Natural killer cell (primary cell): ENCODE data around the gene CAB39. TPM values are rescaled to one million over a fixed set of nuclear protein-coding genes. Genes with fewer than 3 reads are reported as not detected.

Experiments used
- ATAC-seq, 3 donors: fragments of 150-1000 bp in 2 of 3; fragments of 200-7000 bp in 1 of 3; cut with Tn5 transposase; 1 replicate in 1 of 3; 2 replicates in 2 of 3; pipeline ENCODE4 v1.10.0; 2021; ENCODE audit warnings: mild to moderate bottlenecking in 2 of 3, moderate library complexity in 2 of 3
- DNase-seq, 2 donors: peaks; one replicate each; pipeline versions ENCODE4 v3.0.0 to v3.0.0-alpha.2; 2013 to 2021; ENCODE audit warnings: mixed read lengths in 1 of 2
- H3K27ac ChIP-seq: one replicate; pipeline ENCODE4 v1.5.1; 2013; ENCODE audit warnings: mild to moderate bottlenecking, low read length
- H3K27me3 ChIP-seq: one replicate; pipeline ENCODE4 v1.6.1; 2013; ENCODE audit warnings: low read length; ENCODE audit not compliant: control insufficient read depth, insufficient read depth
- H3K36me3 ChIP-seq: one replicate; pipeline ENCODE4 v1.6.1; 2013; ENCODE audit warnings: low read length; ENCODE audit not compliant: control insufficient read depth, insufficient read depth
- H3K4me1 ChIP-seq: one replicate; pipeline ENCODE4 v1.6.1; 2013; ENCODE audit warnings: low read length; ENCODE audit not compliant: control insufficient read depth, insufficient read depth
- H3K4me3 ChIP-seq: one replicate; pipeline ENCODE4 v1.5.1; 2013; ENCODE audit warnings: low read length
- H3K9me3 ChIP-seq: one replicate; pipeline ENCODE4 v1.6.1; 2013; ENCODE audit warnings: low read length; ENCODE audit not compliant: control insufficient read depth, insufficient read depth
- H3K27ac Mint-ChIP-seq, 2 donors: one replicate each; pipeline ENCODE4 v1.8.0; 2022; ENCODE audit warnings: mild to moderate bottlenecking in 2 of 2, mixed read lengths in 2 of 2, moderate library complexity in 1 of 2
- H3K27me3 Mint-ChIP-seq, 2 donors: one replicate each; pipeline ENCODE4 v1.8.0; 2022; ENCODE audit warnings: low read depth in 2 of 2, mixed read lengths in 2 of 2
- H3K36me3 Mint-ChIP-seq: one replicate; pipeline ENCODE4 v1.8.0; 2022; ENCODE audit warnings: mixed read lengths
- H3K4me1 Mint-ChIP-seq, 2 donors: one replicate each; pipeline ENCODE4 v1.8.0; 2022; ENCODE audit warnings: mixed read lengths in 2 of 2
- H3K4me3 Mint-ChIP-seq: one replicate; pipeline ENCODE4 v1.8.0; 2022; ENCODE audit warnings: mild to moderate bottlenecking, moderate library complexity, mixed read lengths
- H3K9me3 Mint-ChIP-seq, 2 donors: one replicate each; pipeline ENCODE4 v1.8.0; 2022; ENCODE audit warnings: mixed read lengths in 2 of 2
- WGBS: methylation state at CpG from one replicate; pipeline ENCODE4 v1.1.7; 2013; ENCODE audit warnings: missing lambda C conversion rate; ENCODE audit not compliant: insufficient coverage; 5-methylcytosine and 5-hydroxymethylcytosine counted together
- intact Hi-C: fragments of 100-400 bp; cut with micrococcal nuclease; formaldehyde crosslinking; loops from one replicate; pipeline ENCODE4 v1.14.2; 2022
- total RNA-seq, 4 donors: library from RNA; stranded (reverse); fragments of 120-200 nt in 1 of 4; gene quantifications; one replicate each; pipeline versions ENCODE4 v1.2.3 to v1.2.4, GENCODE V29; 2013 to 2022
- TF ChIP-seq, protein P1 (sequence below): fragments of 200-600 bp; IDR thresholded peaks from one replicate; pipeline ENCODE4 v1.8.0; 2022; ENCODE audit warnings: antibody characterized with exemption

Gene CAB39
- total RNA-seq, 3 donors from 2014 or later (not counting 1 experiment from before 2014, with no cell fraction given) = 75.4 to 96.5 (median 90.5) TPM

GRCh38 chr2:230762317-230762896 lies 49.8 kb downstream of the CAB39 start:
- H3K27ac Mint-ChIP-seq = peak overlapping the region in 1 of 2 donors; percentile 24
- no peaks in the 10 kb centered on the region for H3K27me3 ChIP-seq
- peaks cover 39 to 40% of the 10 kb centered on the region in 2 donors for H3K4me1 Mint-ChIP-seq
- H3K36me3 ChIP-seq = peaks cover 38% of the 10 kb centered on the region
- H3K9me3 Mint-ChIP-seq = no peaks in the 10 kb centered on the region
- 87% methylated on average over 3 of the region's 4 CpGs for WGBS
- intact Hi-C loops = no loop called here
- DNase-seq (peak in 1 of 2 donors; percentile 60), ATAC-seq (peak; percentile 71 to 77 (median 76))
- H3K9me3 ChIP-seq = no peaks in the 10 kb centered on the region
- TF ChIP-seq, protein P1, sequence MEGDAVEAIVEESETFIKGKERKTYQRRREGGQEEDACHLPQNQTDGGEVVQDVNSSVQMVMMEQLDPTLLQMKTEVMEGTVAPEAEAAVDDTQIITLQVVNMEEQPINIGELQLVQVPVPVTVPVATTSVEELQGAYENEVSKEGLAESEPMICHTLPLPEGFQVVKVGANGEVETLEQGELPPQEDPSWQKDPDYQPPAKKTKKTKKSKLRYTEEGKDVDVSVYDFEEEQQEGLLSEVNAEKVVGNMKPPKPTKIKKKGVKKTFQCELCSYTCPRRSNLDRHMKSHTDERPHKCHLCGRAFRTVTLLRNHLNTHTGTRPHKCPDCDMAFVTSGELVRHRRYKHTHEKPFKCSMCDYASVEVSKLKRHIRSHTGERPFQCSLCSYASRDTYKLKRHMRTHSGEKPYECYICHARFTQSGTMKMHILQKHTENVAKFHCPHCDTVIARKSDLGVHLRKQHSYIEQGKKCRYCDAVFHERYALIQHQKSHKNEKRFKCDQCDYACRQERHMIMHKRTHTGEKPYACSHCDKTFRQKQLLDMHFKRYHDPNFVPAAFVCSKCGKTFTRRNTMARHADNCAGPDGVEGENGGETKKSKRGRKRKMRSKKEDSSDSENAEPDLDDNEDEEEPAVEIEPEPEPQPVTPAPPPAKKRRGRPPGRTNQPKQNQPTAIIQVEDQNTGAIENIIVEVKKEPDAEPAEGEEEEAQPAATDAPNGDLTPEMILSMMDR = peak; percentile 52
- H3K36me3 Mint-ChIP-seq = peaks cover 6% of the 10 kb centered on the region
- H3K27ac ChIP-seq = no peak overlapping the region
- H3K4me1 ChIP-seq = peaks cover 18% of the 10 kb centered on the region
- no peaks in the 10 kb centered on the region for H3K27me3 Mint-ChIP-seq
- no peak overlapping the region for H3K4me3 Mint-ChIP-seq
- no peak overlapping the region for H3K4me3 ChIP-seq

- H3K36me3 ChIP-seq = peaks cover 43% of the 10 kb centered on the region
- intact Hi-C loops = no loop called here
- peaks cover 2% of the 10 kb centered on the region for H3K4me1 ChIP-seq
- Mint-ChIP-seq H3K4me1 (peaks cover 33 to 36% of the 10 kb centered on the region in 2 donors), H3K4me3 (no peak overlapping the region), H3K9me3 (no peaks in the 10 kb centered on the region), H3K36me3 (peaks cover 18% of the 10 kb centered on the region), H3K27me3 (no peaks in the 10 kb centered on the region), H3K27ac (no peak overlapping the region)
- no peaks in the 10 kb centered on the region for H3K9me3 ChIP-seq
- no peaks in the 10 kb centered on the region for H3K27me3 ChIP-seq
- H3K4me3 ChIP-seq = no peak overlapping the region
- ATAC-seq (no peak), DNase-seq (no peak)
- TF ChIP-seq, protein P1 = no peak
- no peak overlapping the region for H3K27ac ChIP-seq
- WGBS = no CpG with 5 or more reads among the region's 1 CpG
These were observed 51.7 kb downstream of the CAB39 start for GRCh38 chr2:230764346-230764745.

DNA sequence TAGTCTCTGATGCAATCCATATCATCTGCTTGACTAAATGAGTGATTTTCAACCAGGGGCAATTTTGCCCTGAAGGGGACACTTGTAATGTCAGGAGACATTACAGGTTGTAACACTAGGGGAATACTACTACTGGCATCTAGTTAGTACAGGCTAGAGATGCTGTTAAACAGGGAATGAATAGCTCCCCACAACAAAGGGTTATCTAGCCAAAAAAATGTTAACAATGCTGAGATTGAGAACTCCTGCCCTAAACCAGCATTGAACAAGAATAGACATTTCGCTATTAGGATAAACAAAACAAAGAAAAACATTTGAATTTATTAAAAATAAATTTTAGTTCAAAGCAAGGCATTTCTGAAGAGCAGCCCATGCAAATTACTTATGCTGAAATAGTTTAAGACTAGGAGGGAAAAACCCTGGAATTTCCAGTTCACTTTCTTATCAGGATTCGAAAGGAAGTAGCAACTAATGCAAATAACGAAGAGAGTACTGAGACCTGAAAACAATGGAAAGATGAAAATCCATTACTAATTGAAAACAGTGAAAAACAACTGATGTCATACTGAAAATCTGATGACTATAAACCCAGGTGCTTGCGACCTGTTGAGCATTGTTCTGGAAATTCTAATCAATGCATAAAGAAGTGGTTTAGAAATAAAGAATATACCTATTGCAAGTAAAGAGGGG lies 53.1 kb downstream of the CAB39 start:
- Mint-ChIP-seq H3K27ac (no peak overlapping the region), H3K27me3 (no peaks in the 10 kb centered on the region), H3K4me1 (peaks cover 27 to 30% of the 10 kb centered on the region in 2 donors), H3K4me3 (no peak overlapping the region), H3K36me3 (peaks cover 14% of the 10 kb centered on the region), H3K9me3 (no peaks in the 10 kb centered on the region)
- intact Hi-C loops = no loop called here
- no peak for DNase-seq
- no peaks in the 10 kb centered on the region for H3K27me3 ChIP-seq
- ATAC-seq = no peak
- TF ChIP-seq, protein P1 = no peak
- no peaks in the 10 kb centered on the region for H3K4me1 ChIP-seq
- 85% methylated on average over 3 of the region's 4 CpGs for WGBS
- H3K36me3 ChIP-seq = peaks cover 41% of the 10 kb centered on the region
- H3K27ac ChIP-seq = no peak overlapping the region
- H3K4me3 ChIP-seq = no peak overlapping the region
- no peaks in the 10 kb centered on the region for H3K9me3 ChIP-seq
